T-helper 1 cell treated with Interleukin-12 subunit alpha and Interleukin-12 subunit beta and Interleukin-4 antibody, amounts not matched to agents 30 ng/mL and 1 ng/mL, for 36 hours (primary cell): Measurements from ENCODE around the gene CCDC40. TPM values are rescaled to one million over a fixed set of nuclear protein-coding genes. Genes with fewer than 3 reads are reported as not detected.
"Not testable (repeated sequence)": the region's sequence is repeated elsewhere in the genome, so short reads cannot be mapped to it uniquely, and the experiment has no call there.

Source experiments
- intact Hi-C: fragments of 100-400 bp; cut with micrococcal nuclease; formaldehyde crosslinking; loops from one replicate; pipeline ENCODE4 v1.15.1; 2024
- total RNA-seq: library from RNA; stranded (reverse); gene quantifications from 2 replicates; pipeline ENCODE4 v1.2.3, GENCODE V29; 2022

The CCDC40 gene
- total RNA-seq, result not detected in 2 replicates

- intact Hi-C loops, result loop anchor here (1.0 to 5.0 kb wide), 5 partner anchors 39 to 1229 kb away; partner anchors contain the start of genes EIF4A3 and GAA
Measured at GRCh38 chr17:80035937-80036714, at the start of gene CCDC40. Gene CCDC40, plus strand, starts transcription at chr17:80036642. Its CDS starts 21 bp downstream, at chr17:80036663.

- intact Hi-C loops, result no loop called here
Measured at GRCh38 chr17:79987187-79987934, 49.1 kb upstream of the CCDC40 start.

GRCh38 chr17:79987935-79988184 is 48.6 kb upstream of the CCDC40 start:
- intact Hi-C loops, result no loop called here

- intact Hi-C loops, result no loop called here
Measured at GRCh38 chr17:79988185-79988971, 48.1 kb upstream of the CCDC40 start.

- intact Hi-C loops, result no loop called here
Measured at GRCh38 chr17:79989106-79989835, 47.2 kb upstream of the CCDC40 start.

GRCh38 chr17:79990051-79990592 is 46.3 kb upstream of the CCDC40 start:
- intact Hi-C loops, result loop anchor here (2.0 kb wide), 1 partner anchor 243 kb away; no protein-coding TSS in a partner anchor

- intact Hi-C loops, result loop anchor here (1.0 to 2.0 kb wide), 3 partner anchors 151 to 244 kb away; partner anchors contain the start of gene CBX4
Measured at GRCh38 chr17:79990704-79991103, 45.7 kb upstream of the CCDC40 start.

- intact Hi-C loops, result loop anchor here (1.0 to 2.0 kb wide), 3 partner anchors 152 to 245 kb away; partner anchors contain the start of gene CBX4
Measured at GRCh38 chr17:79991140-79991923, 45.1 kb upstream of the CCDC40 start.

- intact Hi-C loops, result loop anchor here (1.0 to 2.0 kb wide), 3 partner anchors 153 to 245 kb away; partner anchors contain the start of gene CBX4
Measured at GRCh38 chr17:79991924-79992648, 44.4 kb upstream of the CCDC40 start.

- intact Hi-C loops, result no loop called here
Measured at GRCh38 chr17:79992649-79993389, 43.6 kb upstream of the CCDC40 start.

GRCh38 chr17:79993390-79994227 is 42.8 kb upstream of the CCDC40 start:
- intact Hi-C loops, result no loop called here

- intact Hi-C loops, result not testable (repeated sequence)
Measured at GRCh38 chr17:79994228-79994569, 42.2 kb upstream of the CCDC40 start.

- intact Hi-C loops, result loop anchor here (5.0 kb wide), 1 partner anchor 43 kb away; the partner anchor contains the start of genes CCDC40 and TBC1D16
Measured at GRCh38 chr17:79994602-79995001, 41.8 kb upstream of the CCDC40 start.

- intact Hi-C loops, result loop anchor here (2.0 to 5.0 kb wide), 4 partner anchors 42 to 259 kb away; partner anchors contain the start of genes CCDC40, EIF4A3 and TBC1D16
Measured at GRCh38 chr17:79995696-79996095, 40.7 kb upstream of the CCDC40 start.

GRCh38 chr17:79996291-79996690 is 40.2 kb upstream of the CCDC40 start:
- intact Hi-C loops, result loop anchor here (2.0 to 5.0 kb wide), 4 partner anchors 41 to 259 kb away; partner anchors contain the start of genes CCDC40, EIF4A3 and TBC1D16

GRCh38 chr17:79997011-79997660 is 39.3 kb upstream of the CCDC40 start:
- intact Hi-C loops, result loop anchor here (1.0 to 5.0 kb wide), 8 partner anchors 8 to 258 kb away; partner anchors contain the start of genes CBX4, CBX8, CCDC40 and EIF4A3

- intact Hi-C loops, result no loop called here
Measured at GRCh38 chr17:80000136-80000535, 36.3 kb upstream of the CCDC40 start.
